ENCODE results near the gene PRDM15.

DNA sequence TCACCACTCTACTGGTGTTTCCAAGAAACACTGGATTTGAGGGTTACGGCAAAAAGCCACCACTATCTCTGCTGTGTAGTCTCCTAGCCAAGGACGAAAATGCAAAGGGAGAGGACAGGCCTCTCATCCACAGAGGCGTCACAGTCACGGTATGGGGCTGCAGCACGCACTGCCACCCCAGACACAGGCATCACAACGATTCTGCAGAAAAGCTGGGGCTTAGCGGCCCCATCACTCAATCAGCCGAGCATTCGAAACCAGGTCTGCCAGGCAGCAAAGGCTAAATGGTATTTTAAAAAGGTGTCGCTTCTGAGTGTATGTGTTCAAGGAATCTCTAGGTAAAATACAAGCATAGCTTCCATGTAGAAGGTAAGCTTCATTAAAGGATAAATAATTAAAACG lies 113.7 kb downstream of the PRDM15 start:
- TF ChIP-seq, protein P1, sequence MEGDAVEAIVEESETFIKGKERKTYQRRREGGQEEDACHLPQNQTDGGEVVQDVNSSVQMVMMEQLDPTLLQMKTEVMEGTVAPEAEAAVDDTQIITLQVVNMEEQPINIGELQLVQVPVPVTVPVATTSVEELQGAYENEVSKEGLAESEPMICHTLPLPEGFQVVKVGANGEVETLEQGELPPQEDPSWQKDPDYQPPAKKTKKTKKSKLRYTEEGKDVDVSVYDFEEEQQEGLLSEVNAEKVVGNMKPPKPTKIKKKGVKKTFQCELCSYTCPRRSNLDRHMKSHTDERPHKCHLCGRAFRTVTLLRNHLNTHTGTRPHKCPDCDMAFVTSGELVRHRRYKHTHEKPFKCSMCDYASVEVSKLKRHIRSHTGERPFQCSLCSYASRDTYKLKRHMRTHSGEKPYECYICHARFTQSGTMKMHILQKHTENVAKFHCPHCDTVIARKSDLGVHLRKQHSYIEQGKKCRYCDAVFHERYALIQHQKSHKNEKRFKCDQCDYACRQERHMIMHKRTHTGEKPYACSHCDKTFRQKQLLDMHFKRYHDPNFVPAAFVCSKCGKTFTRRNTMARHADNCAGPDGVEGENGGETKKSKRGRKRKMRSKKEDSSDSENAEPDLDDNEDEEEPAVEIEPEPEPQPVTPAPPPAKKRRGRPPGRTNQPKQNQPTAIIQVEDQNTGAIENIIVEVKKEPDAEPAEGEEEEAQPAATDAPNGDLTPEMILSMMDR (IDR thresholded peaks at IDR 0.05): no peak
- TF ChIP-seq POLR2A (IDR thresholded peaks at IDR 0.05) (no peak), EP300 (IDR thresholded peaks at IDR 0.05; ENCODE audit: low read depth) (no peak)

Data from transverse colon (tissue), 3 donors.